Tibial nerve (tissue), 4 donors: Measurements from ENCODE around the gene PDHA2. TPM values are rescaled to one million over a fixed set of nuclear protein-coding genes. Genes with fewer than 3 reads are reported as not detected.

Experiments
- DNase-seq, 2 donors: peaks; one replicate each; pipeline ENCODE4 v3.0.0-alpha.2; 2019; ENCODE audit warnings: low spot score in 2 of 2
- H3K27ac ChIP-seq, 4 donors: fragments of 200-600 bp; sonication (generic) in 3 of 4; one replicate each; pipeline ENCODE4 v1.5.1; 2017 to 2019; ENCODE audit warnings: mild to moderate bottlenecking in 1 of 4
- H3K27me3 ChIP-seq, 2 donors: fragments of 200-600 bp; sonication (generic) in 1 of 2; one replicate each; pipeline versions ENCODE4 v1.5.1 to v1.6.0; 2017 to 2019
- H3K36me3 ChIP-seq, 3 donors: fragments of 200-600 bp; sonication (generic); one replicate each; pipeline ENCODE4 v1.5.1; 2018 to 2019
- H3K4me1 ChIP-seq, 4 donors: fragments of 200-600 bp; sonication (generic) in 3 of 4; one replicate each; pipeline ENCODE4 v1.5.1; 2017 to 2019
- H3K4me3 ChIP-seq, 4 donors: fragments of 200-600 bp; sonication (generic) in 3 of 4; one replicate each; pipeline ENCODE4 v1.5.1; 2017 to 2019; ENCODE audit warnings: mild to moderate bottlenecking in 1 of 4, moderate library complexity in 1 of 4
- H3K9me3 ChIP-seq, 4 donors: fragments of 200-600 bp; sonication (generic) in 3 of 4; one replicate each; pipeline ENCODE4 v1.5.1; 2017 to 2019
- EP300 ChIP-seq, 2 donors: sonication (generic); formaldehyde crosslinking; IDR thresholded peaks; one replicate each; pipeline ENCODE4 v1.6.1; 2017; ENCODE audit warnings: antibody characterized with exemption in 2 of 2, mild to moderate bottlenecking in 1 of 2
- POLR2A ChIP-seq, 2 donors: fragments of 450-650 bp; IDR thresholded peaks; one replicate each; pipeline ENCODE4 v1.6.1; 2017; ENCODE audit warnings: antibody characterized with exemption in 2 of 2, mild to moderate bottlenecking in 2 of 2, moderate library complexity in 2 of 2
- WGBS, 2 donors: methylation state at CpG; one replicate each; pipeline ENCODE4 v1.1.5; 2018; 5-methylcytosine and 5-hydroxymethylcytosine counted together
- total RNA-seq, 4 donors: library from RNA; depleted of rRNA; stranded (reverse); fragments of >200 nt; gene quantifications; one replicate each; pipeline ENCODE4 v1.1.0, GENCODE V29; 2016
- TF ChIP-seq, protein P1 (sequence below), 5 experiments: fragments of 200-600 bp in 3 of 5; fragments of 450-650 bp in 2 of 5; sonication (generic) in 3 of 5; IDR thresholded peaks; one replicate each; pipeline ENCODE4 v1.5.1; 2016 to 2019; ENCODE audit warnings: antibody characterized with exemption in 5 of 5, mild to moderate bottlenecking in 3 of 5, moderate library complexity in 2 of 5

Gene PDHA2
- not detected for total RNA-seq

- H3K4me3 ChIP-seq, result no peak within 1 kb of the TSS
- TF ChIP-seq POLR2A (IDR thresholded peaks at IDR 0.05) (no peak), EP300 (IDR thresholded peaks at IDR 0.05) (no peak)
- TF ChIP-seq, protein P1, sequence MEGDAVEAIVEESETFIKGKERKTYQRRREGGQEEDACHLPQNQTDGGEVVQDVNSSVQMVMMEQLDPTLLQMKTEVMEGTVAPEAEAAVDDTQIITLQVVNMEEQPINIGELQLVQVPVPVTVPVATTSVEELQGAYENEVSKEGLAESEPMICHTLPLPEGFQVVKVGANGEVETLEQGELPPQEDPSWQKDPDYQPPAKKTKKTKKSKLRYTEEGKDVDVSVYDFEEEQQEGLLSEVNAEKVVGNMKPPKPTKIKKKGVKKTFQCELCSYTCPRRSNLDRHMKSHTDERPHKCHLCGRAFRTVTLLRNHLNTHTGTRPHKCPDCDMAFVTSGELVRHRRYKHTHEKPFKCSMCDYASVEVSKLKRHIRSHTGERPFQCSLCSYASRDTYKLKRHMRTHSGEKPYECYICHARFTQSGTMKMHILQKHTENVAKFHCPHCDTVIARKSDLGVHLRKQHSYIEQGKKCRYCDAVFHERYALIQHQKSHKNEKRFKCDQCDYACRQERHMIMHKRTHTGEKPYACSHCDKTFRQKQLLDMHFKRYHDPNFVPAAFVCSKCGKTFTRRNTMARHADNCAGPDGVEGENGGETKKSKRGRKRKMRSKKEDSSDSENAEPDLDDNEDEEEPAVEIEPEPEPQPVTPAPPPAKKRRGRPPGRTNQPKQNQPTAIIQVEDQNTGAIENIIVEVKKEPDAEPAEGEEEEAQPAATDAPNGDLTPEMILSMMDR (IDR thresholded peaks at IDR 0.05), result no peak
- H3K9me3 ChIP-seq, result no peaks in the 10 kb centered on the region
- H3K27me3 ChIP-seq, result no peaks in the 10 kb centered on the region
- H3K27ac ChIP-seq, result no peak within 1 kb of the TSS
- no peak for DNase-seq
- no peaks in the 10 kb centered on the region for H3K36me3 ChIP-seq
- WGBS, 2 donors, result 96 to 97% methylated on average over 22 of the region's 22 CpGs
- no peaks in the 10 kb centered on the region for H3K4me1 ChIP-seq
Observed at GRCh38 chr4:95839891-95840290, at the start of gene PDHA2. PDHA2 (plus strand) TSS chr4:95840093; CDS start chr4:95840151, 58 bp downstream.

DNA sequence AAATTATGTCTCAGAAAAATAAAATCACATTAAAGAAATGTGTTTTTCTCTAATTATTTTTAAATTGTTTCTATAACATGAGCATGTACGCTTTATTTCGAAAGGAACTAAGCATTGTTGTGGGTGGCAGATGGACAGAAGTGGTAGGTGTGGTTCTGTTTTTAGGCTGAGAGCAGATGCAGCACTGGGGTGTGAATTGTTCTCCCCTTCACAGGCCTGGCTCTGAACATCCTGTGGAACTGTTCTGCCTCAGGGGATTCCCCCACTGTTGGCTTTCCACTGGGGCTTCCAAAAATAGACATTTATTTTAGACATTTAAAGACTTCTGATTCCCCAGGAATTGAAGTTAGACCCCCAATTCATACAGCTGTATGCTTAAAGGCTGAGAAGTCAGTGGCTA, 41.9 kb upstream of the PDHA2 start:
- 60 to 71% methylated on average over 2 of the region's 2 CpGs for WGBS, 2 donors
- TF ChIP-seq EP300 (IDR thresholded peaks at IDR 0.05), result no peak
- TF ChIP-seq POLR2A (IDR thresholded peaks at IDR 0.05), result no peak
- DNase-seq, result no peak

GRCh38 chr4:95798727-95799126, 41.2 kb upstream of the PDHA2 start:
- peaks cover 0 to 12% (median 0%) of the 10 kb centered on the region in 4 donors for H3K9me3 ChIP-seq
- H3K4me3 ChIP-seq, result no peak overlapping the region
- no peaks in the 10 kb centered on the region for H3K4me1 ChIP-seq
- DNase-seq, result no peak
- H3K27ac ChIP-seq, result no peak overlapping the region
- no peak for TF ChIP-seq POLR2A (IDR thresholded peaks at IDR 0.05)
- TF ChIP-seq, protein P1 (IDR thresholded peaks at IDR 0.05), result no peak
- no peak for TF ChIP-seq EP300 (IDR thresholded peaks at IDR 0.05)
- no peaks in the 10 kb centered on the region for H3K36me3 ChIP-seq
- 78 to 85% methylated on average over 3 of the region's 3 CpGs for WGBS, 2 donors
- H3K27me3 ChIP-seq, result no peaks in the 10 kb centered on the region

More for the DNA sequence above, 41.9 kb upstream of the PDHA2 start:
- no peaks in the 10 kb centered on the region for H3K36me3 ChIP-seq
- no peak overlapping the region for H3K4me3 ChIP-seq
- no peak overlapping the region for H3K27ac ChIP-seq
- no peaks in the 10 kb centered on the region for H3K27me3 ChIP-seq
- H3K9me3 ChIP-seq, result peaks cover 0 to 12% (median 0%) of the 10 kb centered on the region in 4 donors
- H3K4me1 ChIP-seq, result no peaks in the 10 kb centered on the region

- Histone ChIP-seq H3K4me3 (no peak overlapping the region), H3K27me3 (no peaks in the 10 kb centered on the region), H3K27ac (no peak overlapping the region), H3K9me3 (no peaks in the 10 kb centered on the region), H3K4me1 (no peaks in the 10 kb centered on the region), H3K36me3 (no peaks in the 10 kb centered on the region)
- DNase-seq, result no peak
- TF ChIP-seq EP300 (IDR thresholded peaks at IDR 0.05) (no peak), POLR2A (IDR thresholded peaks at IDR 0.05) (no peak)
- TF ChIP-seq, protein P1 (IDR thresholded peaks at IDR 0.05), result no peak
- 68 to 76% methylated on average over 3 of the region's 3 CpGs for WGBS, 2 donors
Observed at GRCh38 chr4:95821867-95822266, 18.0 kb upstream of the PDHA2 start.

GRCh38 chr4:95825546-95825945, 14.3 kb upstream of the PDHA2 start:
- WGBS, 2 donors, result 43 to 55% methylated on average over 5 of the region's 5 CpGs
- Histone ChIP-seq H3K4me1 (no peaks in the 10 kb centered on the region), H3K9me3 (no peaks in the 10 kb centered on the region), H3K4me3 (no peak overlapping the region), H3K27me3 (no peaks in the 10 kb centered on the region), H3K27ac (no peak overlapping the region), H3K36me3 (no peaks in the 10 kb centered on the region)
- TF ChIP-seq POLR2A (IDR thresholded peaks at IDR 0.05), result no peak
- TF ChIP-seq EP300 (IDR thresholded peaks at IDR 0.05), result no peak
- TF ChIP-seq, protein P1 (IDR thresholded peaks at IDR 0.05), result no peak
- DNase-seq, result no peak

GRCh38 chr4:95830651-95831050, 9.2 kb upstream of the PDHA2 start:
- no peak overlapping the region for H3K4me3 ChIP-seq
- H3K27me3 ChIP-seq, result no peaks in the 10 kb centered on the region
- no peak overlapping the region for H3K27ac ChIP-seq
- TF ChIP-seq EP300 (IDR thresholded peaks at IDR 0.05), result no peak
- TF ChIP-seq, protein P1 (IDR thresholded peaks at IDR 0.05), result no peak
- no peak for TF ChIP-seq POLR2A (IDR thresholded peaks at IDR 0.05)
- H3K4me1 ChIP-seq, result no peaks in the 10 kb centered on the region
- H3K9me3 ChIP-seq, result no peaks in the 10 kb centered on the region
- 95 to 97% methylated on average over 2 of the region's 2 CpGs for WGBS, 2 donors
- no peaks in the 10 kb centered on the region for H3K36me3 ChIP-seq
- DNase-seq, result no peak
